Endothelial cell of hepatic sinusoid (primary cell): ENCODE measurements around the gene ADM.
"Not testable (repeated sequence)": the region's sequence is repeated elsewhere in the genome, so short reads cannot be mapped to it uniquely, and the experiment has no call there.

ENCODE experiments used
- in situ Hi-C: cut with HindIII; loops from 2 replicates; pipeline ENCODE4 v1.10.0; 2017; ENCODE audit warnings: low sequenced_read_pairs

Gene ADM

GRCh38 chr11:10304495-10305261, at the start of gene ADM:
TSS of gene ADM (plus strand) at chr11:10305073. CDS start at chr11:10305701, 628 bp downstream.
- in situ Hi-C loops: loop anchor here (5.0 kb wide), 2 partner anchors 82 to 557 kb away; no protein-coding TSS in a partner anchor

- in situ Hi-C loops: no loop called here
These were observed 49.3 kb upstream of the ADM start for GRCh38 chr11:10255388-10256125.

- in situ Hi-C loops: no loop called here
These were observed 47.4 kb upstream of the ADM start for GRCh38 chr11:10257478-10257877.

GRCh38 chr11:10261821-10262220, 43.1 kb upstream of the ADM start:
- in situ Hi-C loops: no loop called here

- in situ Hi-C loops: no loop called here
These were observed 40.9 kb upstream of the ADM start for GRCh38 chr11:10263929-10264328.

GRCh38 chr11:10264716-10265115, 40.2 kb upstream of the ADM start:
- in situ Hi-C loops: not testable (repeated sequence)

- in situ Hi-C loops: no loop called here
These were observed 38.9 kb upstream of the ADM start for GRCh38 chr11:10265936-10266335.

- in situ Hi-C loops: no loop called here
These were observed 37.1 kb upstream of the ADM start for GRCh38 chr11:10267821-10268220.

- in situ Hi-C loops: no loop called here
These were observed 36.0 kb upstream of the ADM start for GRCh38 chr11:10268746-10269488.

- in situ Hi-C loops: no loop called here
These were observed 32.7 kb upstream of the ADM start for GRCh38 chr11:10272132-10272531.

GRCh38 chr11:10273738-10274137, 31.1 kb upstream of the ADM start:
- in situ Hi-C loops: no loop called here

- in situ Hi-C loops: no loop called here
These were observed 30.1 kb upstream of the ADM start for GRCh38 chr11:10274726-10275125.

- in situ Hi-C loops: no loop called here
These were observed 29.2 kb upstream of the ADM start for GRCh38 chr11:10275714-10276113.

- in situ Hi-C loops: no loop called here
These were observed 22.8 kb upstream of the ADM start for GRCh38 chr11:10282117-10282516.

GRCh38 chr11:10283991-10284390, 20.9 kb upstream of the ADM start:
- in situ Hi-C loops: no loop called here

GRCh38 chr11:10285148-10285802, 19.6 kb upstream of the ADM start:
- in situ Hi-C loops: no loop called here

- in situ Hi-C loops: no loop called here
These were observed 17.7 kb upstream of the ADM start for GRCh38 chr11:10287140-10287539.

- in situ Hi-C loops: no loop called here
These were observed 16.8 kb upstream of the ADM start for GRCh38 chr11:10287766-10288715.

- in situ Hi-C loops: no loop called here
These were observed 15.8 kb upstream of the ADM start for GRCh38 chr11:10288881-10289764.
